K562 (cell line): Measurements from ENCODE around the gene FYB1. TPM values are rescaled to one million over a fixed set of nuclear protein-coding genes. Genes with fewer than 3 reads are reported as not detected.

Experiments used
- E2F5 ChIP-seq: sonication (generic); formaldehyde crosslinking; IDR thresholded peaks from 2 replicates; pipeline ENCODE4 v1.8.0; 2022; ENCODE audit warnings: mild to moderate bottlenecking, missing genetic modification reagents
- ELF2 ChIP-seq: fragments of 250-450 bp; sonication (Bioruptor Pico); IDR thresholded peaks from 2 replicates; pipeline ENCODE4 v1.5.0; 2021; ENCODE audit warnings: mild to moderate bottlenecking
- ETV5 ChIP-seq: sonication (generic); formaldehyde crosslinking; IDR thresholded peaks from 2 replicates; pipeline ENCODE4 v1.4.0; 2020; ENCODE audit warnings: low read depth, mild to moderate bottlenecking, missing genetic modification reagents
- KDM2B ChIP-seq: fragments of 250-450 bp; sonication (Bioruptor Pico); IDR thresholded peaks from 2 replicates; pipeline ENCODE4 v1.8.0; 2021; ENCODE audit warnings: mild to moderate bottlenecking, moderate library complexity
- MBD1 ChIP-seq: fragments of 250-450 bp; sonication (Bioruptor Pico); IDR thresholded peaks from 2 replicates; pipeline ENCODE4 v1.8.0; 2022; ENCODE audit warnings: inconsistent platforms
- NONO ChIP-seq, 2 experiments: fragments of 200-400 bp in 1 of 2; fragments of 450-650 bp in 1 of 2; formaldehyde crosslinking in 1 of 2; IDR thresholded peaks; 2 replicates each; pipeline ENCODE4 v1.6.1; 2017; ENCODE audit warnings: low read depth in 2 of 2, mild to moderate bottlenecking in 2 of 2, moderate library complexity in 2 of 2, low read length in 1 of 2
- NR2F6 ChIP-seq: fragments of 450-650 bp; formaldehyde crosslinking; IDR thresholded peaks from 2 replicates; pipeline ENCODE4 v1.4.0; 2020; ENCODE audit warnings: mild to moderate bottlenecking
- PRPF4 ChIP-seq: fragments of 200-400 bp; formaldehyde crosslinking; IDR thresholded peaks from one replicate; pipeline ENCODE4 v1.6.1; 2017; ENCODE audit warnings: low read length, low read depth, mild to moderate bottlenecking; ENCODE audit not compliant: insufficient read depth, poor library complexity, severe bottlenecking
- ZBTB40 ChIP-seq, 2 experiments: fragments of 450-650 bp in 1 of 2; sonication (generic) in 1 of 2; formaldehyde crosslinking in 1 of 2; IDR thresholded peaks; 2 replicates each; pipeline versions ENCODE4 v1.7.1 to v1.9.0; 2016 to 2022; ENCODE audit warnings: inconsistent platforms in 1 of 2, mild to moderate bottlenecking in 1 of 2, missing genetic modification reagents in 1 of 2
- ZNF197 ChIP-seq: fragments of 200-800 bp; sonication (Bioruptor generic); IDR thresholded peaks from 2 replicates; pipeline ENCODE4 v1.6.1; 2016; ENCODE audit warnings: low read depth, missing genetic modification characterization, missing compliant biosample characterization
- ZNF717 ChIP-seq: fragments of 250-450 bp; sonication (Bioruptor Pico); IDR thresholded peaks from 2 replicates; pipeline ENCODE4 v1.5.0; 2021
- polyA plus RNA-seq, 8 experiments: library from polyadenylated mRNA; depleted of rRNA in 4 of 8; stranded (reverse) in 5 of 8; unstranded in 3 of 8; fragments of >200 nt; fragmentation: Nextera tagmentation in 2 of 8; fragmentation: Illumina TruSeq in 1 of 8; extraction: Ambion mirVana in 2 of 8; extraction: Trizol in 1 of 8; gene quantifications; 2 replicates each; pipeline versions ENCODE4 v1.2.1 to v1.2.3, GENCODE V29; 2011 to 2014; ENCODE audit warnings: inconsistent platforms in 1 of 8, missing spikeins in 1 of 8
- total RNA-seq, 7 experiments: library from RNA; depleted of rRNA in 6 of 7; stranded (reverse); fragments of >200 nt in 6 of 7; fragmentation: Illumina TruSeq in 2 of 7; extraction: Trizol in 2 of 7; gene quantifications; 2 replicates each; pipeline versions ENCODE4 v1.2.1 to v1.2.3, GENCODE V29; 2011 to 2021; ENCODE audit warnings: low replicate concordance in 1 of 7
- TF ChIP-seq, protein P1 (sequence below): sonication (generic); formaldehyde crosslinking; IDR thresholded peaks from 2 replicates; pipeline ENCODE4 v1.8.1; 2023; ENCODE audit warnings: mild to moderate bottlenecking, missing genetic modification reagents

FYB1 gene
- total and polyA plus RNA-seq, 9 of the 15 experiments (the other 6 are each of a cell fraction or from before 2014, with no cell fraction given): 4.7 to 31.5 (median 9.7) TPM

DNA sequence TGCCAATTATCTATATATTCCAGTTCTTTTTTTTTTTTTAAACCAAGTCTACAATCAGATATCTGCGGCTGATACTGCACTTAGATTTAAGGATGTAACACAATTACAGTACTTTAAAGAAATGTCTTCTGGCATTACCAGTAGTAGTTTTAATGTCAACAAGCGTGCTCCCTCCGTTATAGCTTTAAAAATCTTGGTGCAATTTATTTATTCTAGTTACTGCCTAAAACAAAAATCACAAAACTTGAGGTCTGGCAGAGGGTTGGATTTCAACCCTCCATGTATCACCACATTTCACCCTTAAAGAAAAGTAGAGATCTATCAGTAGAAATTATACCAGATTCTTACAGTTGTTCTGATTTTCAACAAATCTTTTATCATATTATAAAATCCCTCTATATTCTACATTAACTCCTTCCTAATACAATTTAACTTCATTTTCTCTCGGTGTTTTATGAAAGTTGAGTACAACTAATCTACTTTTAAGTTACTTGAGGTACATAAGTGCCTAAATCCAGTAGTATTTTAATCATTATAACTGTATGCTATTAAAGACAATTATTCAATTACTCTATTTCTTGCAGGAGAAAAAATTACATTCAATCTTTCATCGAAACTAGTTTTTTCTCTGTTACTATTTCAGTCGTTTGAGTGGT lies 143.1 kb downstream of the FYB1 start (continued):
- peak; percentile 31; the same call in 1 of the 2 replicates for TF ChIP-seq ZBTB40 (IDR thresholded peaks at IDR 0.05)
- no peak for TF ChIP-seq ZBTB40 (CRISPR knock-in tag; IDR thresholded peaks at IDR 0.05)
- peak; percentile 54; the same call in 1 of the 2 replicates for TF ChIP-seq ZNF717
- TF ChIP-seq ETV5 (CRISPR knock-in tag): no peak
- TF ChIP-seq NONO (IDR thresholded peaks at IDR 0.05; ENCODE audit: low read depth in 2 of 2, low read length in 1 of 2): 0 out of 4 replicates have a peak, but pooled peaks of 1 of the 2 experiments have one; percentile 18
- peak; percentile 26; the same call in 1 of the 2 replicates for TF ChIP-seq MBD1
- TF ChIP-seq, protein P1, sequence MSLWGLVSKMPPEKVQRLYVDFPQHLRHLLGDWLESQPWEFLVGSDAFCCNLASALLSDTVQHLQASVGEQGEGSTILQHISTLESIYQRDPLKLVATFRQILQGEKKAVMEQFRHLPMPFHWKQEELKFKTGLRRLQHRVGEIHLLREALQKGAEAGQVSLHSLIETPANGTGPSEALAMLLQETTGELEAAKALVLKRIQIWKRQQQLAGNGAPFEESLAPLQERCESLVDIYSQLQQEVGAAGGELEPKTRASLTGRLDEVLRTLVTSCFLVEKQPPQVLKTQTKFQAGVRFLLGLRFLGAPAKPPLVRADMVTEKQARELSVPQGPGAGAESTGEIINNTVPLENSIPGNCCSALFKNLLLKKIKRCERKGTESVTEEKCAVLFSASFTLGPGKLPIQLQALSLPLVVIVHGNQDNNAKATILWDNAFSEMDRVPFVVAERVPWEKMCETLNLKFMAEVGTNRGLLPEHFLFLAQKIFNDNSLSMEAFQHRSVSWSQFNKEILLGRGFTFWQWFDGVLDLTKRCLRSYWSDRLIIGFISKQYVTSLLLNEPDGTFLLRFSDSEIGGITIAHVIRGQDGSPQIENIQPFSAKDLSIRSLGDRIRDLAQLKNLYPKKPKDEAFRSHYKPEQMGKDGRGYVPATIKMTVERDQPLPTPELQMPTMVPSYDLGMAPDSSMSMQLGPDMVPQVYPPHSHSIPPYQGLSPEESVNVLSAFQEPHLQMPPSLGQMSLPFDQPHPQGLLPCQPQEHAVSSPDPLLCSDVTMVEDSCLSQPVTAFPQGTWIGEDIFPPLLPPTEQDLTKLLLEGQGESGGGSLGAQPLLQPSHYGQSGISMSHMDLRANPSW (CRISPR knock-in tag): no peak
- no peak for TF ChIP-seq ELF2 (CRISPR knock-in tag)
- no peak for TF ChIP-seq E2F5
- TF ChIP-seq PRPF4: no peak
- no peak for TF ChIP-seq NR2F6
- 0 out of 2 replicates have a peak, but pooled peaks have one; percentile 39 for TF ChIP-seq ZNF197 (CRISPR knock-in tag)
- no peak for TF ChIP-seq KDM2B (CRISPR knock-in tag)
